Gastrocnemius medialis (tissue), 4 donors: ENCODE measurements around the gene SLC16A1. TPM values are rescaled to one million over a fixed set of nuclear protein-coding genes. Genes with fewer than 3 reads are reported as not detected.

ENCODE experiments used
- ATAC-seq, 2 donors: fragments of 150-250 bp; one replicate each; pipeline ENCODE4 v1.9.1; 2016
- DNase-seq, 2 donors: peaks; one replicate each; pipeline ENCODE4 v3.0.0-alpha.2; 2019
- H3K27ac ChIP-seq, 4 donors: fragments of 200-600 bp; sonication (generic); 1 replicate in 1 of 4; 2 replicates in 3 of 4; pipeline ENCODE4 v1.5.1; 2016 to 2018; ENCODE audit warnings: mild to moderate bottlenecking in 2 of 4, moderate library complexity in 1 of 4
- H3K27me3 ChIP-seq, 3 donors: fragments of 200-600 bp; sonication (generic) in 2 of 3; 1 replicate in 1 of 3; 2 replicates in 2 of 3; pipeline versions ENCODE4 v1.5.1 to v1.6.0; 2016 to 2019; ENCODE audit warnings: mild to moderate bottlenecking in 1 of 3, moderate library complexity in 1 of 3
- H3K36me3 ChIP-seq, 2 donors: fragments of 200-600 bp; sonication (generic) in 1 of 2; one replicate each; pipeline ENCODE4 v1.5.1; 2017 to 2018
- H3K4me1 ChIP-seq, 2 donors: fragments of 200-600 bp; sonication (generic) in 1 of 2; one replicate each; pipeline ENCODE4 v1.5.1; 2016 to 2017; ENCODE audit warnings: mild to moderate bottlenecking in 2 of 2
- H3K4me3 ChIP-seq, 4 donors: fragments of 200-600 bp; sonication (generic) in 3 of 4; 1 replicate in 1 of 4; 2 replicates in 3 of 4; pipeline ENCODE4 v1.5.1; 2016 to 2019; ENCODE audit warnings: mild to moderate bottlenecking in 2 of 4
- H3K9me3 ChIP-seq, 3 donors: fragments of 200-600 bp; sonication (generic) in 2 of 3; 1 replicate in 1 of 3; 2 replicates in 2 of 3; pipeline ENCODE4 v1.5.1; 2016 to 2019
- POLR2A ChIP-seq, 2 donors: fragments of 450-650 bp; IDR thresholded peaks; one replicate each; pipeline ENCODE4 v1.6.1; 2017; ENCODE audit warnings: antibody characterized with exemption in 2 of 2, mild to moderate bottlenecking in 2 of 2, moderate library complexity in 2 of 2
- in situ Hi-C, 4 donors: fragments of 200-750 bp; cut with MboI; loops; one replicate each; pipeline versions ENCODE4 v1.15.0 to v1.8.0; 2017; ENCODE audit warnings: low sequenced_read_pairs in 4 of 4
- intact Hi-C: fragments of 100-400 bp; cut with DNase I; formaldehyde crosslinking; loops from one replicate; pipeline ENCODE4 v1.15.1; 2023; ENCODE audit warnings: low total_unique reads
- total RNA-seq, 4 donors: library from RNA; depleted of rRNA; stranded (reverse); fragments of >200 nt; gene quantifications; one replicate each; pipeline versions ENCODE4 v1.1.0 to v1.2.3, GENCODE V29; 2016
- TF ChIP-seq, protein P1 (sequence below), 5 experiments: fragments of 450-650 bp in 3 of 5; fragments of 200-600 bp in 2 of 5; sonication (generic) in 2 of 5; IDR thresholded peaks in 4 of 5; conservative IDR thresholded peaks in 1 of 5; 1 replicate in 4 of 5; 2 replicates in 1 of 5; pipeline ENCODE4 v1.5.1; 2016 to 2019; ENCODE audit warnings: antibody characterized with exemption in 5 of 5, mild to moderate bottlenecking in 3 of 5, moderate library complexity in 3 of 5

Gene SLC16A1
- total RNA-seq, 4 donors from 2014 or later, result 26.5 to 41.6 (median 36.2) TPM

GRCh38 chr1:112923234-112923958 is 32.6 kb downstream of the SLC16A1 start:
- DNase-seq, result no peak
- no peak for TF ChIP-seq POLR2A (IDR thresholded peaks at IDR 0.05)
- Histone ChIP-seq H3K27me3 (no peaks in the 10 kb centered on the region), H3K9me3 (no peaks in the 10 kb centered on the region), H3K36me3 (no peaks in the 10 kb centered on the region), H3K27ac (peak overlapping the region in 1 of 4 donors; percentile 16), H3K4me1 (peaks cover 10 to 13% of the 10 kb centered on the region in 2 donors), H3K4me3 (no peak overlapping the region)
- intact Hi-C loops, result no loop called here
- ATAC-seq, result peak in 1 of 2 donors; percentile 36
- in situ Hi-C loops, result no loop called here

GRCh38 chr1:112911506-112912220 is 44.3 kb downstream of the SLC16A1 start:
- peaks cover 0 to 2% of the 10 kb centered on the region in 2 donors for H3K36me3 ChIP-seq
- H3K27me3 ChIP-seq, result no peaks in the 10 kb centered on the region
- peaks cover 0 to 5% of the 10 kb centered on the region in 2 donors for H3K4me1 ChIP-seq
- no peak for ATAC-seq
- DNase-seq, result no peak
- no peaks in the 10 kb centered on the region for H3K9me3 ChIP-seq
- no peak overlapping the region for H3K27ac ChIP-seq
- TF ChIP-seq, protein P1, sequence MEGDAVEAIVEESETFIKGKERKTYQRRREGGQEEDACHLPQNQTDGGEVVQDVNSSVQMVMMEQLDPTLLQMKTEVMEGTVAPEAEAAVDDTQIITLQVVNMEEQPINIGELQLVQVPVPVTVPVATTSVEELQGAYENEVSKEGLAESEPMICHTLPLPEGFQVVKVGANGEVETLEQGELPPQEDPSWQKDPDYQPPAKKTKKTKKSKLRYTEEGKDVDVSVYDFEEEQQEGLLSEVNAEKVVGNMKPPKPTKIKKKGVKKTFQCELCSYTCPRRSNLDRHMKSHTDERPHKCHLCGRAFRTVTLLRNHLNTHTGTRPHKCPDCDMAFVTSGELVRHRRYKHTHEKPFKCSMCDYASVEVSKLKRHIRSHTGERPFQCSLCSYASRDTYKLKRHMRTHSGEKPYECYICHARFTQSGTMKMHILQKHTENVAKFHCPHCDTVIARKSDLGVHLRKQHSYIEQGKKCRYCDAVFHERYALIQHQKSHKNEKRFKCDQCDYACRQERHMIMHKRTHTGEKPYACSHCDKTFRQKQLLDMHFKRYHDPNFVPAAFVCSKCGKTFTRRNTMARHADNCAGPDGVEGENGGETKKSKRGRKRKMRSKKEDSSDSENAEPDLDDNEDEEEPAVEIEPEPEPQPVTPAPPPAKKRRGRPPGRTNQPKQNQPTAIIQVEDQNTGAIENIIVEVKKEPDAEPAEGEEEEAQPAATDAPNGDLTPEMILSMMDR (IDR thresholded peaks at IDR 0.05 in 4 of 5, conservative IDR thresholded peaks at IDR 0.05 in 1 of 5), result no peak
- no peak for TF ChIP-seq POLR2A (IDR thresholded peaks at IDR 0.05)
- intact Hi-C loops (no loop called here), in situ Hi-C loops (no loop called here)
- no peak overlapping the region for H3K4me3 ChIP-seq

GRCh38 chr1:112909847-112910246 is 46.1 kb downstream of the SLC16A1 start:
- ATAC-seq (no peak), DNase-seq (no peak)
- no peaks in the 10 kb centered on the region for H3K27me3 ChIP-seq
- peaks cover 0 to 23% of the 10 kb centered on the region in 2 donors for H3K4me1 ChIP-seq
- H3K9me3 ChIP-seq, result no peaks in the 10 kb centered on the region
- TF ChIP-seq POLR2A (IDR thresholded peaks at IDR 0.05), result no peak
- TF ChIP-seq, protein P1 (IDR thresholded peaks at IDR 0.05 in 4 of 5, conservative IDR thresholded peaks at IDR 0.05 in 1 of 5), result no peak
- no peak overlapping the region for H3K27ac ChIP-seq
- H3K4me3 ChIP-seq, result no peak overlapping the region
- in situ Hi-C loops, result no loop called here
- no peaks in the 10 kb centered on the region for H3K36me3 ChIP-seq
- intact Hi-C loops, result no loop called here

- TF ChIP-seq POLR2A (IDR thresholded peaks at IDR 0.05), result no peak
- TF ChIP-seq, protein P1 (IDR thresholded peaks at IDR 0.05 in 4 of 5, conservative IDR thresholded peaks at IDR 0.05 in 1 of 5), result no peak
- Histone ChIP-seq H3K36me3 (no peaks in the 10 kb centered on the region), H3K9me3 (no peaks in the 10 kb centered on the region), H3K4me3 (no peak overlapping the region), H3K27ac (peak overlapping the region; percentile 12 to 75 (median 38)), H3K4me1 (peaks cover 0 to 22% of the 10 kb centered on the region in 2 donors), H3K27me3 (no peaks in the 10 kb centered on the region)
- intact Hi-C loops (no loop called here), in situ Hi-C loops (no loop called here)
- DNase-seq, result no peak
- no peak for ATAC-seq
Measured at GRCh38 chr1:112906150-112906698, 49.8 kb downstream of the SLC16A1 start.
